AG04449 (cell line): ENCODE measurements around the gene KIF22.
A peak's percentile ranks its signal among the peaks of the same experiment; 100 is the strongest.

Experiments
- CTCF ChIA-PET: fragments of 350-600 bp; formaldehyde crosslinking; extraction: SDS; loops from one replicate; lab custom pipeline; 2021; ENCODE audit warnings: antibody characterized with exemption; lab: Yijun Ruan, JAX
- POLR2A ChIA-PET: fragments of 400-600, 350-600 bp; formaldehyde crosslinking; extraction: SDS; loops from one replicate; lab custom pipeline; 2020; ENCODE audit warnings: antibody characterized with exemption, inconsistent platforms; lab: Yijun Ruan, JAX
- DNase-seq: peaks from one replicate; pipeline ENCODE4 v3.0.0-alpha.2; 2010; ENCODE audit warnings: low read depth, low spot score
- H3K4me3 ChIP-seq: 2 replicates; pipeline ENCODE4 v1.5.1; 2011; ENCODE audit warnings: low read depth, mild to moderate bottlenecking, control low read depth, low read length
- TF ChIP-seq, protein P1 (sequence below): IDR thresholded peaks from one replicate; pipeline ENCODE4 v1.5.1; 2011; ENCODE audit warnings: mild to moderate bottlenecking, moderate library complexity, low read length, control low read depth, inconsistent platforms; ENCODE audit not compliant: insufficient read depth; ENCODE audit errors: missing control alignments

Gene KIF22

DNA sequence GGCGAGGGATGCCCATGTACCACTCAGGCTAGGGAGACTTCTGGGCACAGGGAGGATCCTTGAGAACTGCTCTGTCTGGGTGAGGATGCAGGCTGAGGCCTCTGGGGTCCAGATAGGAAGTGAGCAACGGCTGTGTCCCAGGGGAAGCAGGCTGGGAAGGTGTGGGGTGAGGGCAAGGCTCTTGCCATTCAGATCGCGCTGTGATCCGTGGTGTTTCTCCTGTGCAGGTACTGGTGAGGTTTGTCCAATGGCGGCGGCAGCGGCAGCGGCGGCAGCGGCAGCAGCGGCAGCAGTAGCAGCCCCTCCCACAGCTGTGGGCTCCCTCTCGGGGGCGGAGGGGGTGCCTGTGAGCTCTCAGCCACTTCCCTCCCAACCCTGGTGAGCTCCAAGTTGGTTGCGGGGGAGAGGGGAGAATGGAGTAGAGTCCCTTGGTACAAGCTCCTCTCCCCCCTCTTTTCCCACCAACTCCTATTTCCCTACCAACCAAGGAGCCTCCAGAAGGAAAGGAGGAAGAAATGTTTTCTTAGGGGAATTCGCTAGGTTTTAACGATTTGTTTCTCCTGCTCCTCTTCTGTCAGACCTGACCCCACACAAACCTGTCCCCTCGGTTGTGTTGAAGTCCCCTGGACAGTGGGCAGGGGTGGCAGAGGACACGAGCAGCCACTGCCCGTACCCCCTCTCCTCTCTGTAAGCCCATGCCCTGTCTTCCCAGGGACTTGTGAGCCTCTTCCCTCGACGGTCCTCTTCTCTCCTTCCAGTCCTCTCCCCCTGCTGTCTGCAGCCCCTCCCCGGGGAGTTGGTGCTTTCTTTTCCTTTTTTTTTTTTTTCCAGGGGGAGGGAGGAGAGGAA is 19.5 kb downstream of the KIF22 start:
- TF ChIP-seq, protein P1, sequence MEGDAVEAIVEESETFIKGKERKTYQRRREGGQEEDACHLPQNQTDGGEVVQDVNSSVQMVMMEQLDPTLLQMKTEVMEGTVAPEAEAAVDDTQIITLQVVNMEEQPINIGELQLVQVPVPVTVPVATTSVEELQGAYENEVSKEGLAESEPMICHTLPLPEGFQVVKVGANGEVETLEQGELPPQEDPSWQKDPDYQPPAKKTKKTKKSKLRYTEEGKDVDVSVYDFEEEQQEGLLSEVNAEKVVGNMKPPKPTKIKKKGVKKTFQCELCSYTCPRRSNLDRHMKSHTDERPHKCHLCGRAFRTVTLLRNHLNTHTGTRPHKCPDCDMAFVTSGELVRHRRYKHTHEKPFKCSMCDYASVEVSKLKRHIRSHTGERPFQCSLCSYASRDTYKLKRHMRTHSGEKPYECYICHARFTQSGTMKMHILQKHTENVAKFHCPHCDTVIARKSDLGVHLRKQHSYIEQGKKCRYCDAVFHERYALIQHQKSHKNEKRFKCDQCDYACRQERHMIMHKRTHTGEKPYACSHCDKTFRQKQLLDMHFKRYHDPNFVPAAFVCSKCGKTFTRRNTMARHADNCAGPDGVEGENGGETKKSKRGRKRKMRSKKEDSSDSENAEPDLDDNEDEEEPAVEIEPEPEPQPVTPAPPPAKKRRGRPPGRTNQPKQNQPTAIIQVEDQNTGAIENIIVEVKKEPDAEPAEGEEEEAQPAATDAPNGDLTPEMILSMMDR: no peak
- H3K4me3 ChIP-seq: peak overlapping the region; percentile 23; the same call in 1 of the 2 replicates
- ChIA-PET POLR2A (interaction anchor here (0.6 kb wide), 1 partner anchor 823 kb away, joined by 3 read pairs; no protein-coding TSS in a partner anchor), CTCF (interaction anchor here (0.7 kb wide), 1 partner anchor 39 kb away, joined by 3 read pairs; no protein-coding TSS in a partner anchor)
- DNase-seq: no peak

DNA sequence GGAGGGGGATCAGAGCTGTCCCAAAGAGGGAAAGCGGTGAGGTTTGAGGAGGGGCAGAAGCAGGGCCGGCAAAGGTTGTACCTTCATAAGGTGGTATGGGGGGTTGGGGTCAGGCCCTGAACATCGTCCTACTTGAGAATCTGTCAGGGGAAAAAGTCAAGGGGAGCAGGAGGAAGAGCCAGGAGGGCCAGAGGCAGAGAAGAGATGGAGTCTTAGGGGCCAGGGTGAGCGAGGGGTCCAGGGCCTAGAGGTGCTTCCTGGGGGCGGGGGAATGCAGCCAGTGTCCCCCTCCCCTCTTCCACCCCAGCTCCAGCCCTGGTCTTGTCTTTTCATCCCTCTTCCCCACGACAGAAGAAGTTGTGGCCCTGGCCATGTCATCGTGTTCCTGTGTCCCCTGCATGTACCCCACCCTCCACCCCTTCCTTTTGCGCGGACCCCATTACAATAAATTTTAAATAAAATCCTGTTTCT is 20.2 kb downstream of the KIF22 start:
- no peak for DNase-seq
- ChIA-PET CTCF (interaction anchor here (2.5 kb wide), 1 partner anchor 221 kb away, joined by 11 read pairs; no protein-coding TSS in a partner anchor), POLR2A (interaction anchor here (0.6 to 1.2 kb wide), 2 partner anchors 12 to 823 kb away, joined by 3 read pairs; no protein-coding TSS in a partner anchor)
- H3K4me3 ChIP-seq: peak overlapping the region; percentile 72
- TF ChIP-seq, protein P1: no peak

DNA sequence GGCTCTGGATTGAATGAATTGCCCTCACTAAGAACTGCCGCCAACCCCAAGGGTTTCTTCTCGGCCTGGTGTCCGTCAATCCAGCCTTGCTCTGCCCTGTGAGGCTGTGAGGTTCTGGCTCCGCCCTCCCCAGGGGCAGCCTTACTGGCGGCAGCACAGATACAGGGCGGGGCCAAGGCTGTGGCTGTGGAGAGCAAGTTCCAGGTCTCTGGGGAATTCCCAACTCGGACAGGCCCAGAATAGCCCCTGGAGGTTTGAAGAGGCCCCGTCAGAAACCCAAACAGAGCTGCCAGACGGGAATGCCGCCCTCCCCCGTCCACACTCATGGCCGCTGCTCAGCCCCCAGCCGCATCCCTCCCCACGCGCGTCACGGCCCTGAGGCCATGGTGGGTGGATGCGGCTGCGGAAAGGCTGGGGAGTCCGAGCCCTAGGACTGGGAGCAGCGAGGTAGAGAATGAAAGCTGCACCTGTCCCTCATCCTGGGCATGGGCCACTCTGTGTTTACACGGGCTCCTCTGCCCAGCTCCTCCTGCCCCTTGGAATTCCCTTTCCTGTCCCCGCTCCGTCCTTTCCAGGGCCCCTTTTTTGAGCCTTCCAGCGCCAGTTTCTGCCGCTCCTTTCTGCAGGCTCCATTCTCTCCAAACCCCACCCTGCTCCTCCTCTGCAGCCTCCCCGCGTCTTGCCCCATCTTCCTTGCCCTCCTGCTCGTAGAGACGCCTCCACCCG is 20.8 kb downstream of the KIF22 start:
- peak; percentile 89 for DNase-seq
- ChIA-PET CTCF (interaction anchor here (1.0 to 2.5 kb wide), 2 partner anchors 37 to 221 kb away, joined by 3 to 11 read pairs; no protein-coding TSS in a partner anchor), POLR2A (interaction anchor here (0.6 to 1.2 kb wide), 2 partner anchors 11 to 824 kb away, joined by 3 read pairs; no protein-coding TSS in a partner anchor)
- TF ChIP-seq, protein P1: no peak
- peak overlapping the region; percentile 72 for H3K4me3 ChIP-seq

DNA sequence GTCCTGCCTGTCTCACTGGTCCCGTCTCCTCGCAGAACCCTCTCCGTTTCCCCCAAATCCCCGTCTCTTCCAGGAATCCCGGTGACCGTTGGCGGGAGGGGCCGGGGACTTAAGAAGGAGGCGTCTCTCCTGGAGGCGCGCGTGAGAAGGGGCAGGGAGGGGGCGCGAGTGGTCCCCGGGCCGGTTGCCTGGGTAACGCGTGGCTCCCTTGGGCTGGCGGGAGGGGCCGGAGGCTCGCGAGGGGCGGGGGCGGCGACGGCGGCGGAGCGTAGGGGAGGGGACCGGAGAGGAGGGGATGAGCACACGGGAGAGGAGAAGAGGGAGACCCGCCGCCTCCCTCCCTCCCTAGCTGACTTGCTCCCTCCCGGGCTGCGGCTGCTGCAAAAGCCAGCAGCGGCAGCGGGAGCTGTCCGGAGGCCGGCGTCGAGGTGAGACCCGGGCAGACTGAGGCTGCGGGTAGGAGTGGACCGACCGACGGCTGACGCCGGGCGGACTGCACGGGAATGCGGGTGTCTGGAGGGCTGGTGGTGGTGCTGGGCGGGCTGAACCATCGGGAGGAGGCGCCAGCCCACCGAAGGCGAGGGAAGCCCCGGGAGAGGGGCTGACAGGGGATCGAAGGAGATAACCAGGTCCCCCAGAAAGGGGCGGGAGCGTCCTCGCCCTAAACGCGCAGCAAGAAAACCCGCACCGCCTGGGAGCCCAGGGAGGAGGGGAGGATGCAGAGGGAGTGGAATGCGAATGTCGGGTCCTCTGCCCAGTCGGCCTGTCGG is 21.5 kb downstream of the KIF22 start, which contains the start of gene PRRT2:
TSS of gene PRRT2 (plus strand) at position 298 of the 770 bp plus-strand sequence. CDS start 862 bp downstream, outside the sequence.
- no peak for DNase-seq
- TF ChIP-seq, protein P1: no peak
- H3K4me3 ChIP-seq: peak within 1 kb of the TSS; percentile 72
- ChIA-PET CTCF (interaction anchor here (0.6 to 2.5 kb wide), 3 partner anchors 36 to 220 kb away, joined by 3 to 11 read pairs (median 3); no protein-coding TSS in a partner anchor), POLR2A (interaction anchor here (0.5 to 1.2 kb wide), 2 partner anchors 10 to 88 kb away, joined by 3 to 4 read pairs; partner anchors contain the start of gene ASPHD1)

DNA sequence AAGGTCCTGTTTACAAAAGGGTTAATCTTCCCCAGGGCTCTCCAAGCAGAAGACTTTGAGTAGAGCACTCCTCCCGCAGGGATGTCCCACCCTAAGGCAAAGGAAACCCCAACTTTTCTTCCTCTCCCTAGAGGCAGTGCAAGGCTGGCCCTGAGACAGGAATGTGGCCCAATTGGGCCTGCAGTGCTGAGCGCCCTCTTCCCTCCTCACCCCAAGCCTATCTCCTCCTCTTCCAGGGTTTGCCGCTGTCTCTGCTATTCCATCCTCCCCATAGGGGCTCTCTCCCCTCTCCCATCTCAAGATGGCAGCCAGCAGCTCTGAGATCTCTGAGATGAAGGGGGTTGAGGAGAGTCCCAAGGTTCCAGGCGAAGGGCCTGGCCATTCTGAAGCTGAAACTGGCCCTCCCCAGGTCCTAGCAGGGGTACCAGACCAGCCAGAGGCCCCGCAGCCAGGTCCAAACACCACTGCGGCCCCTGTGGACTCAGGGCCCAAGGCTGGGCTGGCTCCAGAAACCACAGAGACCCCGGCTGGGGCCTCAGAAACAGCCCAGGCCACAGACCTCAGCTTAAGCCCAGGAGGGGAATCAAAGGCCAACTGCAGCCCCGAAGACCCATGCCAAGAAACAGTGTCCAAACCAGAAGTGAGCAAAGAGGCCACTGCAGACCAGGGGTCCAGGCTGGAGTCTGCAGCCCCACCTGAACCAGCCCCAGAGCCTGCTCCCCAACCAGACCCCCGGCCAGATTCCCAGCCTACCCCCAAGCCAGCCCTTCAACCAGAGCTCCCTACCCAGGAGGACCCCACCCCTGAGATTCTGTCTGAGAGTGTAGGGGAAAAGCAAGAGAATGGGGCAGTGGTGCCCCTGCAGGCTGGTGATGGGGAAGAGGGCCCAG is 22.4 kb downstream of the KIF22 start:
- POLR2A ChIA-PET: interaction anchor here (0.5 kb wide), 1 partner anchor 87 kb away, joined by 4 read pairs; the partner anchor contains the start of gene ASPHD1
- TF ChIP-seq, protein P1: no peak
- CTCF ChIA-PET: interaction anchor here (1.0 to 2.5 kb wide), 2 partner anchors 193 to 219 kb away, joined by 3 to 11 read pairs; no protein-coding TSS in a partner anchor
- peak overlapping the region; percentile 72 for H3K4me3 ChIP-seq
- no peak for DNase-seq
